ENCODE data around the gene TUBGCP5.

Gene TUBGCP5

DNA sequence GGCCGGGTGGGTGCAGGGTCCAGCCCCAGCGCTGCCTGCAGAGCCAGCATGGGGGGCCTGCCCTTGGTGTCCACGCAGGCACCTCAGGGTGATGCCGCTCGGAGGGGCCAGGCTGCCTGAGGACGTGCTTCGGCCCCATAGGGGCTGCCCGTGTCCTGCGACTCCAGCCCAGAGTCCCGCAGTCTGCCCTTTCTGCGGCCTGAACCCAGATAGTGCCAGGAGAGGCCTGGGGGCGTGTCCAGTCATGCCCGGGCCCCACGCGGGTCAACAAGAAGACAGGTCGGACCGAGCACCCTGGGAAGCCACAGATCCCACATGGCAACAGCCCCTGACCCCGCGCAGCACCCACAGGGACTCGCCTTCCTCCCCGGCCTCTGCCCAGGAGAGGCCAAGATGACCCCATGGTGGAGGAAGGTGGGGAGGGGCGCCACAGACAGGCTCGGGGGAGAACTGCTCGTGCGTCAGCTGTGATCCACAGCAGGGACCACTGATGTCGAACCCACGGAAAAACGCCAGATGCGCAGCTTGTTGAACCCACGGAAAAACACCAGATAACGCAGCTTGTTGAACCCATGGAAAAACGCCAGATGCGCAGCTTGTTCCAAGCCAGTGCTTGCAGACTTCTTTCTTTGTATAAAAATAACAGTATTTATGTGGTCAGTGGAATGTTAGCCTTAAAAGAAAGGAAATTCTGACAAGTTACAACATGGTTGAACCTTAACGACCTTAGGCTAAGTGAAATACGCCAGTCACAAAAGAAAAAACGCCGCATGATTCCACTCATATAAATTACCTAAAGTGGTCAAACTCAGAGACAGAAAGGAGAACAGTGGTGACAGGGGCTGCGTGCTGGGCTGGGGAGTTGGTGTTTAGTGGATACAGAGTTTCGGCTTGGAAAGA lies 87.7 kb downstream of the TUBGCP5 start:
- DNase-seq = no peak

- no peak for DNase-seq
Observed at GRCh38 chr15:22951031-22951380, 88.4 kb downstream of the TUBGCP5 start.

GRCh38 chr15:22950256-22950990 lies 88.9 kb downstream of the TUBGCP5 start:
- no peak for DNase-seq

All from NCI-H2029 (cell line).